Myocyte (in vitro differentiated cells): ENCODE results near the gene RAD51C. TPM values are rescaled to one million over a fixed set of nuclear protein-coding genes. Genes with fewer than 3 reads are reported as not detected.
"Not testable (repeated sequence)": the region's sequence is repeated elsewhere in the genome, so short reads cannot be mapped to it uniquely, and the experiment has no call there.

ENCODE experiments used
- DNase-seq: peaks from one replicate; pipeline ENCODE4 v3.0.0-alpha.2; 2012; ENCODE audit warnings: low read depth
- total RNA-seq: library from RNA; depleted of rRNA; stranded (reverse); fragments of >200 nt; gene quantifications from 2 replicates; pipeline ENCODE4 v1.2.3, GENCODE V29; 2014

RAD51C gene
- total RNA-seq, 1 donor from 2014 or later = 28.0 TPM

DNA sequence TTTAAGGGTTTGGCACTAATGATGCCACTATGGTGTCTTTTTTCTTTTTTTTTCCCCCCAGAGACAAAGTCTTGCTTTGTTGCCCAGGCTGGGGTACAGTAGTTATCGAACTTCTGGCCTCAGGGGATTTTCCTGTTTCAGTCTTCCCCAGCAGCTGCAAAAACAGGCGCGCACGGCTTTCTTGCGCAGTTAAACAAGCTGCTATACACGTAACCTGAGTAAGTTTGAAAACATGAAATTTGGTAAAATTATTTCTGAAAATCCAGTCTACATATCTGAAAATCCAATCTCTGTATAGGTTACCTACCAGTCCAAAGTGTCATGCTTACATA lies 12.4 kb upstream of the RAD51C start:
- DNase-seq = no peak

DNA sequence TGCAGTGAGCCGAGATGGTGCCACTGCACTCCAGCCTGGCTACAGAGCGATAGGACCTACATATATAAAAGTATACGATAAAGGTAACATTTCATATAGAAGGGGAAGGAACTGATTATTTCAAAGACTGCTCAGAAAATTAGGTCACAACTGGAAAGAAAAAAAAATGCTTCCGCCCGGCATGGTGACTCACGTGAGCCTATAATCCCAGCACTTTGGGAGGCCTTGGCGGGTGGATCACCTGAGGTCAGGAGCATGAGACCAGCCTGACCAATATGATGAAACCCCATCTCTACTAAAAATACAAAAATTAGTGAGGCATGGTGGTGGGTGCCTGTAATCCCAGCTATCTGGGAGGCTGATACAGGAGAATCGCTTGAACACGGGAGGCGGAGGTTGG lies 8.4 kb upstream of the RAD51C start:
- DNase-seq = no peak

DNA sequence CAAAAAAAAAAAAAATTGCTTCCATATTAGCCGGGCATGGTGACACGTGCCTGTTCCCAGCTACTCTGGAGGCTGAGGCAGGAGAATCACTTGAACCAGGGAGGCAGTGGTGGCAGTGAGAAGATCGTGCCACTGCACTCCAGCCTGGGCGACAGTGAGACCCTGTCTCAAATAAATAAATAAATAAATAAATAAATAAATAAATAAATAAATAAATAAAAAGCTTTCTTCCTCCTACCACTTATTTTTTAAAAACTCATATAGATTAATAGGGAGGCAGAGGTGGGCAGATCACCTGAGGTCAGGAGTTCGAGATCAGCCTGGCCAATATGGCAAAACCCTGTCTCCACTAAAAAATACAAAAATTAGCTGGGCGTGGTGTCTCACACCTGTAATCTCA lies 7.9 kb upstream of the RAD51C start:
- DNase-seq = not testable (repeated sequence)

DNA sequence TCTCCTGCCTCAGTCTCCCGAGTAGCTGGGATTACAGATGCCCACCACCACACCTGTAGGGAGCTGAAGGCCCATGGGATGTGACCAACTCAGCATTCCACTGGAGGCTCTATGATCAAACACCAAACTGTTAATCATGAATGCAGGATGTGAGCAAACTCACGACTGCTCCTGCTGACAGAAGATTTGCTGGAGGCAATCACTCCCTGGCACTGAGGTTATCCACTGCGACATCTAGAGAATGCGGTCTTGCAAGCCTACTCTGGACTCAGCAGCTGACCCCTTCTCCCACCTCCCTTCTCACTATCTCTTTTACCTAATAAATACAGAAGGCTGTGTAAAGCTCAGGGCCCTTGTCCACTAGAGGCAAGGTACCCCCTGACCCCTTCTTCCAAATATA lies 5.4 kb upstream of the RAD51C start:
- no peak for DNase-seq

DNA sequence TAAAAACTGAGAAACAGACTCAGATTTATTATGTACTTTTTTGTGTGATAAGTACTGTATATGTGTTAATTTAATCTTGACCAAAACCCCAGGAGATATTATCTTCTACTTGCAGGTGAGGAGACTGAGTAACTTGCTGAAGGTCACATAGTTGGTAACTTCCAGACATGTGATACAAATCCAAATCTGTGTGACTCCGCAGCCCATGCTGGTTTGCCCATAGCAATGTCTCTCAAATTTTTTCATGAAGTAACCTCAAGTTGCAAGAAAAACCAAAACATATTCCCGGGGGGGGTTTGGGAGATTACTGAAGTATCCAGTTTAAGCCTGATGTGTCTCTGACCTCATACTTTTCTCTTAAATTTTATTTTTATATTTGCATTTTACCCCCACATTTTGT lies 3.9 kb upstream of the RAD51C start:
- no peak for DNase-seq

DNA sequence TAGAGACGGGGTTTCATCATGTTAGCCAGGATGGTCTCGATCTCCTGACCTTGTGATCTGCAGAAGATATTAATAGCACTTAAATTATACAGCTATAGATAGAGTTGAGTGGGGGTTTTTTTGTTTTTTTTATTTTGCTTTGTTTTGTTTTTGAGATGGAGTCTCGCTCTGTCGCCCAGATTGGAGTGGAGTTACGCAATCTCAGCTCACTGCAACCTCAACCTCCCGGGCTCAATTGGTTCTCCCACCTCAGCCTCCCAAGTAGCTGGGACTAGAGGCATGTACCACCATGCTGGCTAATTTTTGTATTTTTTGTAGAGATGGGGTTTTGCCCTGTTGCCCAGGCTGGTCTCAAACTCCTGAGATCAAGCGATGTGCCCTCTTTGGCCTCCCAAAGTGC lies 2.4 kb upstream of the RAD51C start:
- DNase-seq = not testable (repeated sequence)

DNA sequence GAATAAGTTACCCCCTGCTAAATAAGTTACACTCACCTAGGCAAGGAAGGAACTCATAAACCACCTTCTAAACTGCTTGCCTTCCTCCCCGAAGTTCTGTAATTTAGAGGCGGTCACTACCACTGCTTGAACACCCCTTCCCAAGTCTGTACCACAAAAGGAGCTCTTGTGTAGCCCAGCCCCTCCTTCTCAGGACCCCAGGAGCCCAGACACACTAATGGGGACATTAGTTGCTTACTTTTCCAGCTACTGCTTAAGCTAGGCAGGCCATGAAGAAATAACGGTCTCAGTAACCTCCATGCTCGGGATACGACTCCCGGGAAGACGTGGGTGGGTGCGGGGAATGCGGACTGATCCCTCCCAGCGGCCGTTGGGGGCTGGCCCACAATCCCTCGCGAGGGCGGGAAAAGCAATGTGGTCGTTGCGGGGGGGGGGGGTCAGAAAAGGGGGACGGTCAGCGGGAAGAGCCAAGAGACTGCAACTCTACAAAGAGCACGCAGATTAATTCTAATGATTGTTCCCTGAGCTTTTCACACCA lies 632 bp upstream of the RAD51C start, which contains the start of gene TEX14:
TSS of gene TEX14 (minus strand) at position 345 of the 538 bp plus-strand sequence. CDS start 40,044 bp downstream, outside the sequence.
- DNase-seq = no peak

DNA sequence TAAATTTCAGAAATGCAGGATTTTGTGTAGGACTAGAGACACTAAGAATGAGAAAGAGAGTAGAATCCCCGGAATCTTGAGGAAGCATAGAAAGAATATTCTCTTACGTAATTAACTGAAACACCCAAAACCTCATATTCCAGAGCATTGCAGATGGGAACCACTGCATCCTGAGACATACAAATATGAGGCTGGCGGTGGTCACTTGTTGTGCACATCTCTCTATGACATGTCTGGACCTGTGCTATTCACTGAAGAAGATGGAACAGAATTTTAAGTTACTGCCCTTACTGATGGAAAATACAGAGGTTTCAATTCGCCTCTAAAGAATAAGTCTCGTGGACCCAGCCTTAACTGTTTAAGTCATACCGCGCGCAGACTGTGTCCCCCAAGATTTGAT lies 806 bp downstream of the RAD51C start:
- no peak for DNase-seq

DNA sequence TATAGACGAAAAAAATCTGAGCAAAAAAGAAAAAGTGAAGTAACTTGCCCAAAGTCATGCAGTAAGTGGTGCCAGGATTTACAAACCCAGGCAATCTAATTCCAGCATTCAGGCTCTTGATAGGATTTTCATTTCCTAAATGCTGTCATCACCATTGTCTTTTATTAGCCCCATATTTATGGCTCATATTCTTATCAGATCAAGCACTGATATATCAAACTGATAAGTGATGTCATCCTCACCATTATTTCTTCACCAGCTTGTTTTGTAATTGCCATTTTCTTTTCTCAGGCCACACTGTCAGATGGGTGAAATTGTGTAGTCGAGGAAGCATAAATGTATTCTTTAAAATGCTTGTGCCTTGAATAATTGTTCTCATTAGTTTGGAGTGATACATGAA lies 1.3 kb downstream of the RAD51C start:
- no peak for DNase-seq

DNA sequence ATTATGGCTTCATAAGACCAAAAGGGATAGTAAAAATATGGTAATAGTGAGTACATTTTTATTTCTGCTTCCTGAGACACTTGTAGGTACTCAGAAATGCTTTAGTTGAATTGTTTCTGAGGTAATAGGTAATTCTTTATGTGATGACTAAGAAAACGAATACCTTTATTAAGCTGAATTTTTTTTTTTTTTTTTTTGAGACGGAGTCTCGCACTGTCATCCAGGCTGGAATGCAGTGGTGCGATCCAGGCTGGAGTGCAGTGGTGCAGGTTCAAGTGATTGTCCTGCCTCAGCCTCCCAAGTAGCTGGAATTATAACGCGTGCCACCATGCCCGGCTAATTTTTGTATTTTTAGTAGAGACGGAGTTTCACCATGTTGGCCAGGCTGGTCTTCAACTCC lies 1.9 kb downstream of the RAD51C start:
- DNase-seq = no peak

DNA sequence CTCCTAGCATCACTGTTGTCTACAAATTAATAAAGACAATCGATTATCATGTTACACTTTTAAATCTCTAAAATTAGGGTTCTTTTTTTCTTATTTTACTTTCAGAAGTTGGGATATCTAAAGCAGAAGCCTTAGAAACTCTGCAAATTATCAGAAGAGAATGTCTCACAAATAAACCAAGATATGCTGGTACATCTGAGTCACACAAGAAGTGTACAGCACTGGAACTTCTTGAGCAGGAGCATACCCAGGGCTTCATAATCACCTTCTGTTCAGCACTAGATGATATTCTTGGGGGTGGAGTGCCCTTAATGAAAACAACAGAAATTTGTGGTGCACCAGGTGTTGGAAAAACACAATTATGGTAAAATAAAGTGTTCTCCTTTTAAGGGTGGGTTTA lies 2.4 kb downstream of the RAD51C start:
- no peak for DNase-seq

DNA sequence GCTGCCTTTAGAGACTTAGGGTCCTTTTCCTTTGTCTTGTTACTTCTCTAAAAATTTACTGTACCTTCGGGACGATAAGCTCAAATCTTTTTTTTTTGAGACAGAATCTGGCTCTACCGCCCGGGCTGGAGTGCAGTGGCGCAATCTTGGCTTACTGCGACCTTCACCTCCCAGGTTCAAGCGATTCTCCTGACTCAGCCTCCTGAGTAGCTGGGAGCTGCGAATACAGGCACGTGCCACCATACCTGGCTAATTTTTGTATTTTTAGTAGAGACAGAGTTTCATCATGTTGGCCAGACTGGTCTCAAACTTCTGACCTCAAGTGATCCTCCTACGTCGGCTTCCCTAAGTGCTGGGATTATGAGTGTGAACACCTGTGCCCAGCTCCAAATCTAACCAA lies 7.4 kb downstream of the RAD51C start:
- no peak for DNase-seq

DNA sequence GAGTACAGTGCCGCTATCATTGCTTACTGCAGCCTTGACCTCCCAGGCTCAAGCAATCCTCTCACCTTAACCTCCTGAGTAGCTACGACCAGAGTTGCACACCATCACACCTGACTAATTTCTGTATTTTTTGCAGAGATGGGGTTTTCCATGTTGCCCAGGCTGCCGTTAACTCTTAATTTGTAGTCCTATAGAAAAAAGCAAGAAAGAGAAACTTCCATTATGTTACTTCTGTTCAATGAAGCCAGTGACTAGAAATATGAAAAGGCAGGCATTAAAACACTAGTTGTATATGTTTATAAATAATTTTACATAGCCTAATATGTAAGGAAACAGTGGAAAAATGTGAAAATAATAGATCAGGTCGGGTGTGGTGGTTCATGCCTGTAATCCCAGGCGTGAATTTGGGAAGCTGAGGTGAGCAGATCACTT lies 9.7 kb downstream of the RAD51C start:
- no peak for DNase-seq

DNA sequence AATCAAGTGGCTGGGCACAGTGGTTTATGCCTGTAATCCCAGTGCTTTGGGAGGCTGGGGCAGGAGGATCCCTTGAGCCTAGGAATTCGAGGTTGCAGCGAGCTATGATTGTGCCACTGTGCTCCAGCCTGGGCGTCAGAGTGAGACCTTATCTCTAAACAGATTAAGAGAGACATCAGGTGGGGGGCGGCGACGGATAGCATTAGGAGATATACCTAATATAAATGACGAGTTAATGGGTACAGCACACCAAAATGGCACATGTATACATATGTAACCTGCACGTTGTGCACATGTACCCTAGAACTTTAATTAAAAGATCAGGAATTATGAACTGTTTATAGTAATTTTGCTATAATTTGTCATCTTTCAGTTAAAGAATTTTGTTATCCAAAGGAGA lies 10.3 kb downstream of the RAD51C start:
- DNase-seq = no peak

DNA sequence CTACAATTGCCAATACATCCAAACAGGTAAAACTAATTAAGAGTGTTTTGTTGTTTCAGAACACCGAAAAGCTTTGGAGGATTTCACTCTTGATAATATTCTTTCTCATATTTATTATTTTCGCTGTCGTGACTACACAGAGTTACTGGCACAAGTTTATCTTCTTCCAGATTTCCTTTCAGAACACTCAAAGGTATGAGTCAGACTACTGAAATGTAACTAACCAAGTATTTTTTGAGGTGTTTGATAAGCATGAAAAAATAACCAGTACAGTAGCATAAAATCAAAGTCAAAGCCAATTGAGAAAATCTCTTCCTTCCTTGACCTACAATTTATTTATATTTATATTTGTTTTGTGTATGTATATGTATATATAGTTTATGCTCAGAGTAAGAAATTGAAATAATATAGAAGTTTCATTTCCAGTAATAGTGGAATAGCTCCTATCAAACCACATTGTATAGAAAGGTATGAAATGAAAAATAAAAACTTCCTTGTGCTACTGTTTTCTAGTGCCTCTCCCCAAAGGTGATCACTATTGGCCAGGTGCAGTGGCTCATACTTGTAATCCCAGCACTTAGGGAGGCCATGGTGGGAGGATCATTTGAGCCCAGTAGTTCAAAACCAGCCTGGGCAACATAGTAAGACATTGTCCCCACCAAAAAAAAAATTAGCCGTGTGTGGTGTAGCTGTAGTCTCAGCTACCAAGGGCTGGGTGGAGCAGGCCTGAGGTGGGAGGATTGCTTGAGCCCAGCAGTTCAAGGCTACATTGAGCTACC lies 10.9 kb downstream of the RAD51C start:
- no peak for DNase-seq

DNA sequence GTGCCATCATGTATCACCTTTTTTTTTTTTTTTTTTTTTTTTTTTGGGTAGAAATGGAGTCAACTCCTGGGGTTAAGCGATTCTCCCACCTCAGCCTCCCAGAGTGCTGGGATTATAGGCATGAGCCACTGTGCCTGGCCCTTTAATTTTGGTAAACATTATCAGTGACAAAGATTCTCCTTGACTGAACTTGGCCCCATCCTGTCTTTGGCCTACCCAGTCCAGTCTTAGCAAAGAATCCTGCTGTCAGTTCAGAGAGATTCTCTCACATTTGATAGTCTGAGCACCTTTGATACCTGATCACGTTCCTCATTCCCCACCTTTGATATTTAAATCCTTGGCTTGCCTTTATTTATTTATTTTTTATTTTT lies 11.5 kb downstream of the RAD51C start:
- DNase-seq = no peak

DNA sequence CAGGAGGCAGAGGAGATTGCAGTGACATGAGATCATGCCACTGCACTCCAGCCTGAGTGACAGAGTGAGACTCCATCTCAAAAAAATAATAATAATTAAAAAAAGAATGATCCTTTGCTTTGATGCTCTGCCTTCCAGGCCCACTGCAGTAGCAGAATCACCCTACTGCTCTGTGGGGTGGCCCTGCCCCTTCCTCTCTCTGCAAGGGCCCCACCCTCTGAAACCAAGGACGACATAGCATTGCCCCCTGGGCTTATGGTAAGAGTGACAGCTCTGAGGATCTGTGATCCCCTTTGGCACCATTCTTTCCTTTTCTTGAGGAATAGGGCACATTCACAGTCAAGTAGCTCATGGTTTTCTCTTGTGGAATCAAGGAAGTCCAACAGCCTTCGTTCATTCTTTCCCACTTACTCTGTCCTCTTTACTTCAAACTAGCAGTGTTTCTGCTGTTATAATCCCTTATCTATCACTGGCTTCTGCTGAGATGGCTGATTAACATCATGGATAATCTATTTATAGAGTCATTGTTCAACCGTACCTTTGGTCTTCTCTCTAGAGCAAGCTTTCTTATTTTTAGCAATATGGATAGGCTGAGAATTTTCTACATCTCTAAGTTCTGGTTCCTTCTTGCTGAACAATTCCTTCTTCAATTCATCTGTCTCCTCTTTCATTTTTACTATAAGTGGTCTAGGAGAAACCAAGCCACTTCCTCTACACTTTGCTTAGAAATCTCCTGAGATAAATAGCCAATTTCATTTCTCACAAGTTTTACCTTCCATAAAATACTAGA lies 14.1 kb downstream of the RAD51C start:
- no peak for DNase-seq

DNA sequence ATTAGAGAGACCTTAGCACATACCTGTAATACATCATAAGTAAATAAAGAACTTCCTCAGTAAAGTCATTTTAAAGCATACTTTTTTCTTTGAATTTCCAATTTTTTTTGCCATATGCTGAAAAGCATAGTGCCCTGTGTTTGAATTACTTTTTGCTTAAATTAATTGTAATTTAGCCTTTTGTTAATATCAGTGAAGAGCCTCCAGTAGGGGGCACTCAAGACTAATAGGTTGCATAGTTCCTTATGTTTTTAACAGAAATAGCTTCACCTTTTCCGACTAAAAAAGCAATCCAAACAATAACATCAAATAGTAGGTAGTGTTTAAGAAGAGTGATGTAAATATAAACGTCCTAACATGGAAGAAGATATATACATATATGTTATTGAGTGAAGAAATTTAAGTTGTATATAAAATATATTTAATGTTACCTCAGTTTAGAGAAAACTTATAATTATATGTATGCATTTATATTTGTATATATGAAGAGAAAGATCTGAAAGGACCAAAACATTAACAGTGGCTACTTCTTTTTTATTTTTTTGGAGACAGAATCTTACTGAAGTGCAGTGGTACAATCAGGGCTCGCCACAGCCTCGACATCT lies 18.6 kb downstream of the RAD51C start:
- DNase-seq = peak; percentile 70

DNA sequence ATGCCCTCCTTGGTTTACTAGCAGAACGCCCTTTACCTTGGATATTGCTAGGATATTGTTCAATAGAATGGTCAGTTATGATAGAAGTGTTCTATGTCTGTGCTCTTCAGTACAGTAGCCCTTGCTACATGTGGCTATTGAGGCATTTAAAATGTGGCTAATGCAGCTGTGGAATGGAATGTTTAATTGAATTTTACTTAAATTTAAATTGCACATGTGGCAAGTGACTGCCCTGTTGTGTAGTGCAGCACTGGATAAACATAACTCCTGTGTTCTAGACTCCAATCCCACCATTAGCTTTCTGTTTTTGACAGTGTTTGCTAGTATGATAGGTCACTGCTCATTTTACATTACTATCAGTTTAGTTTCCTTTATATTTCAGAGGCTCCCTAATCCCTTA lies 29.9 kb downstream of the RAD51C start:
- DNase-seq = no peak

DNA sequence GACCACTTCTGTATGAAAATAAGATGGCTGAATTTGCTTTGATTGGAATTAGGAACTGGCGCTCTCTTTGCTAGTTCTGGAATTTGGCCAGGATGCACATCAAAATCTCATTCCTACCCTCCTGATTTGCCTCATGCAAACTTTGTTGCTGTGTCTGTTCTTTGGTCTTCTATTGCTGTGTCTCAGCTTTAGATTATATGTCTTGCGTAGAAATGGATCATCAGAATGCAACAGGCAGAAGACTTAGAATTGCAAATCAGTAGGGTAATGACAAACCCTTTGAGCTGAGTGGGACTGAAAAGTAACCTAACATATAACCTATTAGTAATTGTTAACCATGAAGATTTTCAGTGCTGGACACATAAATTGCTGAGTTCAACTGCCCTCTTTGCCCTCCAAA lies 30.3 kb downstream of the RAD51C start:
- no peak for DNase-seq

DNA sequence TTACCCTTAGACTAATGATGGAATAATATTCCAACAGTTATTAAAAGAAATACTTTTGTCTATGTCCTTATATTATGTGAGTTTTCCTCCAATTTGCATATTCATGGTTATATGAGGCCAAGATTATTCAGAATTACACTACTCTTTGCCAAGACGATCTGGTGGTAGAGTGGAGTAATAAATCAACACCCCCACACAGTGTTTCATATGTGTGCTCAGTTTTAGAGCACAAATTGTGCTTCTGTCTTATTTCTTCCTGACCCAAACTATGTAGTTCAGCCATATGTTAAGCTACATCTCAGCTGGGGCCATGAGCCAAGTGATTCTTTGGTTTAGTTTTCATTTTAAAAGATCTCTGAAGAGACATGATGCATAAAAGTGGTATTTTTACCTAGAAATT lies 36.4 kb downstream of the RAD51C start:
- DNase-seq = no peak

DNA sequence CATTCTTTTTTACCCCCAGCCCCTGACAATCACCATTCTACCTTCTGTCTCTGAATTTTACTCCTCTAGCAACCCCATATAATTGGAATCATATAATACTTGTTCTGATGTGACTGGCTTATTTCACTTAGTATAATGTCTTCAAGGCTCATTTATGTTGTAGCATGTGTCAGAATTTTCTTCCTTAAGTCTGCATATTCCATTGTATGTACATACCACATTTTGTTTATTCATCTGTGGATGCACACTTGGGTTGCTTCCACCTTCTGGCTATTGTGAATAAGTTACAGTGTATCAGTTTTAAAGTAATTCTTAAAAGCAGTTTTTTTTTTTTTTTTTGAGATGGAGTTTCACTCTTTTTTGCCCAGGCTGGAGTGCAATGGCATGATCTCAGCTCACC lies 38.5 kb downstream of the RAD51C start:
- DNase-seq = no peak
